HepG2 (cell line): Measurements from ENCODE around the gene TXNRD2. TPM values are rescaled to one million over a fixed set of nuclear protein-coding genes. Genes with fewer than 3 reads are reported as not detected.

Experiments used
- ADNP ChIP-seq: sonication (generic); formaldehyde crosslinking; IDR thresholded peaks from 2 replicates; pipeline ENCODE4 v1.4.0; 2020; ENCODE audit warnings: missing genetic modification reagents
- CCAR2 ChIP-seq: fragments of 200-400 bp; formaldehyde crosslinking; optimal IDR thresholded peaks from 2 replicates; pipeline ENCODE3; 2018; ENCODE audit warnings: low read depth, mild to moderate bottlenecking, low read length, moderate library complexity
- IKZF4 ChIP-seq: sonication (generic); formaldehyde crosslinking; IDR thresholded peaks from 2 replicates; pipeline ENCODE4 v1.5.1; 2020; ENCODE audit warnings: borderline replicate concordance, mild to moderate bottlenecking, low read depth, missing genetic modification reagents; ENCODE audit errors: not compliant biosample characterization
- PCBP1 ChIP-seq: fragments of 200-400 bp; formaldehyde crosslinking; IDR thresholded peaks from 2 replicates; pipeline ENCODE4 v1.6.1; 2017; ENCODE audit warnings: mild to moderate bottlenecking, low read depth, low read length, borderline replicate concordance
- PHF21A ChIP-seq: sonication (generic); formaldehyde crosslinking; IDR thresholded peaks from 2 replicates; pipeline ENCODE4 v1.5.0; 2020; ENCODE audit warnings: mild to moderate bottlenecking, missing genetic modification reagents
- PITX1 ChIP-seq: sonication (generic); formaldehyde crosslinking; IDR thresholded peaks from 2 replicates; pipeline ENCODE4 v1.5.1; 2020; ENCODE audit warnings: mild to moderate bottlenecking, missing genetic modification reagents
- RBFOX2 ChIP-seq: fragments of 200-400 bp; formaldehyde crosslinking; IDR thresholded peaks from 2 replicates; pipeline ENCODE4 v1.6.1; 2017; ENCODE audit warnings: low read depth, mild to moderate bottlenecking, low read length
- RCOR2 ChIP-seq: IDR thresholded peaks from 2 replicates; pipeline ENCODE4 v1.6.1; 2016; ENCODE audit warnings: missing biosample characterization, missing genetic modification reagents
- REXO4 ChIP-seq: sonication (generic); formaldehyde crosslinking; IDR thresholded peaks from 2 replicates; pipeline ENCODE4 v1.8.0; 2022; ENCODE audit warnings: missing genetic modification reagents, mild to moderate bottlenecking, borderline replicate concordance
- SMYD3 ChIP-seq: sonication (generic); formaldehyde crosslinking; IDR thresholded peaks from 2 replicates; pipeline ENCODE4 v1.8.1; 2023; ENCODE audit warnings: mild to moderate bottlenecking, missing genetic modification reagents
- ZMYM3 ChIP-seq: sonication (generic); formaldehyde crosslinking; IDR thresholded peaks from 2 replicates; pipeline ENCODE4 v1.5.1; 2020; ENCODE audit warnings: mild to moderate bottlenecking, missing genetic modification reagents
- ZNF20 ChIP-seq: sonication (generic); formaldehyde crosslinking; IDR thresholded peaks from 2 replicates; pipeline ENCODE4 v1.4.0; 2020; ENCODE audit warnings: mild to moderate bottlenecking, moderate library complexity, missing genetic modification reagents
- ZNF235 ChIP-seq: sonication (generic); formaldehyde crosslinking; IDR thresholded peaks from 2 replicates; pipeline ENCODE4 v1.8.1; 2023; ENCODE audit warnings: mild to moderate bottlenecking, missing genetic modification reagents, borderline replicate concordance
- ZNF460 ChIP-seq: sonication (generic); formaldehyde crosslinking; IDR thresholded peaks from 2 replicates; pipeline ENCODE4 v1.5.1; 2020; ENCODE audit warnings: missing genetic modification reagents, mild to moderate bottlenecking, borderline replicate concordance
- ZNF652 ChIP-seq: IDR thresholded peaks from 2 replicates; pipeline ENCODE4 v1.6.1; 2016; ENCODE audit warnings: low read depth, borderline replicate concordance
- ZNF850 ChIP-seq: sonication (generic); formaldehyde crosslinking; conservative IDR thresholded peaks from 2 replicates; pipeline ENCODE4 v1.9.0; 2021; ENCODE audit warnings: mild to moderate bottlenecking, missing genetic modification reagents
- ZSCAN21 ChIP-seq: sonication (generic); formaldehyde crosslinking; IDR thresholded peaks from 2 replicates; pipeline ENCODE4 v1.8.0; 2022; ENCODE audit warnings: mild to moderate bottlenecking, missing genetic modification reagents, moderate library complexity, borderline replicate concordance
- polyA plus RNA-seq, 8 experiments: library from polyadenylated mRNA; depleted of rRNA in 3 of 8; stranded (reverse) in 7 of 8; unstranded in 1 of 8; fragments of >200 nt; fragmentation: Illumina TruSeq in 4 of 8; extraction: Trizol in 4 of 8; gene quantifications; 2 replicates each; pipeline versions ENCODE4 v1.2.1 to v1.2.3, GENCODE V29; 2011 to 2016; ENCODE audit warnings: low read depth in 4 of 8, missing spikeins in 1 of 8, mixed read lengths in 1 of 8; ENCODE audit not compliant: insufficient read depth in 1 of 8
- total RNA-seq, 5 experiments: library from RNA; depleted of rRNA; stranded (reverse); fragments of >200 nt; fragmentation: Illumina TruSeq; extraction: Trizol; gene quantifications; 2 replicates each; pipeline ENCODE4 v1.2.3, GENCODE V29; 2016; ENCODE audit warnings: low read depth in 1 of 5
- TF ChIP-seq, protein P1 (sequence below): IDR thresholded peaks from 2 replicates; pipeline ENCODE4 v1.6.1; 2012; ENCODE audit warnings: low read depth, low read length, improper control_type of control experiment
- TF ChIP-seq, protein P2 (sequence below), 2 experiments: fragments of 450-650 bp in 1 of 2; sonication (generic) in 1 of 2; formaldehyde crosslinking; IDR thresholded peaks; 2 replicates each; pipeline versions ENCODE4 v1.5.0 to v1.8.0; 2020 to 2022; ENCODE audit warnings: mild to moderate bottlenecking in 1 of 2, missing genetic modification reagents in 1 of 2
- TF ChIP-seq, protein P3 (sequence below): IDR thresholded peaks from 2 replicates; pipeline ENCODE4 v1.6.1; 2016
- TF ChIP-seq, protein P4 (sequence below): sonication (generic); formaldehyde crosslinking; IDR thresholded peaks from 2 replicates; pipeline ENCODE4 v1.5.0; 2020; ENCODE audit warnings: mild to moderate bottlenecking, missing genetic modification reagents
- TF ChIP-seq, protein P5 (sequence below): sonication (generic); formaldehyde crosslinking; IDR thresholded peaks from 2 replicates; pipeline ENCODE4 v1.4.0; 2020; ENCODE audit warnings: mild to moderate bottlenecking, missing genetic modification reagents

Gene TXNRD2
- total and polyA plus RNA-seq, 2 of the 13 experiments (the other 11 are each of a cell fraction or from before 2014, with no cell fraction given), result 17.5 to 18.6 TPM

DNA sequence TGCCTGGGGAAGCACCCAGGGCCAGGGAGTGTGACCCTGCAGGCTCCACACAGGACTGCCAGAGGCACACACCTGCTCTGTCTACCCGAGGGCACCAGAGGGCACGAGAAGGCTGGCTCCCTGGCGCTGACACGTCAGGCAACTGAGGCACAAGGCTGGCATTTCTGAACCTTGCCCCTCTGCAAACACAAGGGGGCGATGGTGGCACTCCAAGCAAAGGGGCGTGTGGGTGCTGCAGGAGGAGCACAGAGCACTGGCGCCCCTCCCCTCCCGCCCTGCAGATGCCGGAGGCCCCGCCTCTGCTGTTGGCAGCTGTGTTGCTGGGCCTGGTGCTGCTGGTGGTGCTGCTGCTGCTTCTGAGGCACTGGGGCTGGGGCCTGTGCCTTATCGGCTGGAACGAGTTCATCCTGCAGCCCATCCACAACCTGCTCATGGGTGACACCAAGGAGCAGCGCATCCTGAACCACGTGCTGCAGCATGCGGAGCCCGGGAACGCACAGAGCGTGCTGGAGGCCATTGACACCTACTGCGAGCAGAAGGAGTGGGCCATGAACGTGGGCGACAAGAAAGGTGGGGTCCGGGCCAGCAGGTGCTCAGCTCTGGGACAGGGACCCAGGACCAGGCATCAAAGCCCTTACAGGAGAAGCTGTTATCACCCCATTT, 20.8 kb upstream of the TXNRD2 start (continued):
- TF ChIP-seq PITX1 (no peak), ZNF652 (CRISPR knock-in tag) (no peak), CCAR2 (no peak), IKZF4 (CRISPR knock-in tag) (peak; percentile 26), RCOR2 (0 out of 2 replicates have a peak, but pooled peaks have one; percentile 34), ZNF460 (CRISPR knock-in tag) (no peak), RBFOX2 (peak; percentile 65), PCBP1 (0 out of 2 replicates have a peak, but pooled peaks have one; percentile 30), ZNF235 (CRISPR knock-in tag) (no peak), ZSCAN21 (peak; percentile 24; the same call in 1 of the 2 replicates), PHF21A (CRISPR knock-in tag) (no peak), SMYD3 (CRISPR knock-in tag) (0 out of 2 replicates have a peak, but pooled peaks have one; percentile 50), ZNF20 (CRISPR knock-in tag) (no peak), ZNF850 (no peak), REXO4 (CRISPR knock-in tag) (no peak), ZMYM3 (peak; percentile 49; the same call in 1 of the 2 replicates), ADNP (CRISPR knock-in tag) (0 out of 2 replicates have a peak, but pooled peaks have one; percentile 40)
- TF ChIP-seq, protein P1, sequence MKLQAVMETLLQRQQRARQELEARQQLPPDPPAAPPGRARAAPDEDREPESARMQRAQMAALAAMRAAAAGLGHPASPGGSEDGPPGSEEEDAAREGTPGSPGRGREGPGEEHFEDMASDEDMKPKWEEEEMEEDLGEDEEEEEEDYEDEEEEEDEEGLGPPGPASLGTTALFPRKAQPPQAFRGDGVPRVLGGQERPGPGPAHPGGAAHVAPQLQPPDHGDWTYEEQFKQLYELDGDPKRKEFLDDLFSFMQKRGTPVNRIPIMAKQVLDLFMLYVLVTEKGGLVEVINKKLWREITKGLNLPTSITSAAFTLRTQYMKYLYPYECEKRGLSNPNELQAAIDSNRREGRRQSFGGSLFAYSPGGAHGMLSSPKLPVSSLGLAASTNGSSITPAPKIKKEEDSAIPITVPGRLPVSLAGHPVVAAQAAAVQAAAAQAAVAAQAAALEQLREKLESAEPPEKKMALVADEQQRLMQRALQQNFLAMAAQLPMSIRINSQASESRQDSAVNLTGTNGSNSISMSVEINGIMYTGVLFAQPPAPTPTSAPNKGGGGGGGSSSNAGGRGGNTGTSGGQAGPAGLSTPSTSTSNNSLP, result no peak
- TF ChIP-seq, protein P2, sequence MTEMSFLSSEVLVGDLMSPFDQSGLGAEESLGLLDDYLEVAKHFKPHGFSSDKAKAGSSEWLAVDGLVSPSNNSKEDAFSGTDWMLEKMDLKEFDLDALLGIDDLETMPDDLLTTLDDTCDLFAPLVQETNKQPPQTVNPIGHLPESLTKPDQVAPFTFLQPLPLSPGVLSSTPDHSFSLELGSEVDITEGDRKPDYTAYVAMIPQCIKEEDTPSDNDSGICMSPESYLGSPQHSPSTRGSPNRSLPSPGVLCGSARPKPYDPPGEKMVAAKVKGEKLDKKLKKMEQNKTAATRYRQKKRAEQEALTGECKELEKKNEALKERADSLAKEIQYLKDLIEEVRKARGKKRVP (CRISPR knock-in tag; IDR thresholded peaks at IDR 0.05), result no peak
- TF ChIP-seq, protein P3, sequence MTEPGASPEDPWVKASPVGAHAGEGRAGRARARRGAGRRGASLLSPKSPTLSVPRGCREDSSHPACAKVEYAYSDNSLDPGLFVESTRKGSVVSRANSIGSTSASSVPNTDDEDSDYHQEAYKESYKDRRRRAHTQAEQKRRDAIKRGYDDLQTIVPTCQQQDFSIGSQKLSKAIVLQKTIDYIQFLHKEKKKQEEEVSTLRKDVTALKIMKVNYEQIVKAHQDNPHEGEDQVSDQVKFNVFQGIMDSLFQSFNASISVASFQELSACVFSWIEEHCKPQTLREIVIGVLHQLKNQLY (CRISPR knock-in tag), result no peak
- TF ChIP-seq, protein P4, sequence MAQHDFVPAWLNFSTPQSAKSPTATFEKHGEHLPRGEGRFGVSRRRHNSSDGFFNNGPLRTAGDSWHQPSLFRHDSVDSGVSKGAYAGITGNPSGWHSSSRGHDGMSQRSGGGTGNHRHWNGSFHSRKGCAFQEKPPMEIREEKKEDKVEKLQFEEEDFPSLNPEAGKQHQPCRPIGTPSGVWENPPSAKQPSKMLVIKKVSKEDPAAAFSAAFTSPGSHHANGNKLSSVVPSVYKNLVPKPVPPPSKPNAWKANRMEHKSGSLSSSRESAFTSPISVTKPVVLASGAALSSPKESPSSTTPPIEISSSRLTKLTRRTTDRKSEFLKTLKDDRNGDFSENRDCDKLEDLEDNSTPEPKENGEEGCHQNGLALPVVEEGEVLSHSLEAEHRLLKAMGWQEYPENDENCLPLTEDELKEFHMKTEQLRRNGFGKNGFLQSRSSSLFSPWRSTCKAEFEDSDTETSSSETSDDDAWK (CRISPR knock-in tag), result no peak
- TF ChIP-seq, protein P5, sequence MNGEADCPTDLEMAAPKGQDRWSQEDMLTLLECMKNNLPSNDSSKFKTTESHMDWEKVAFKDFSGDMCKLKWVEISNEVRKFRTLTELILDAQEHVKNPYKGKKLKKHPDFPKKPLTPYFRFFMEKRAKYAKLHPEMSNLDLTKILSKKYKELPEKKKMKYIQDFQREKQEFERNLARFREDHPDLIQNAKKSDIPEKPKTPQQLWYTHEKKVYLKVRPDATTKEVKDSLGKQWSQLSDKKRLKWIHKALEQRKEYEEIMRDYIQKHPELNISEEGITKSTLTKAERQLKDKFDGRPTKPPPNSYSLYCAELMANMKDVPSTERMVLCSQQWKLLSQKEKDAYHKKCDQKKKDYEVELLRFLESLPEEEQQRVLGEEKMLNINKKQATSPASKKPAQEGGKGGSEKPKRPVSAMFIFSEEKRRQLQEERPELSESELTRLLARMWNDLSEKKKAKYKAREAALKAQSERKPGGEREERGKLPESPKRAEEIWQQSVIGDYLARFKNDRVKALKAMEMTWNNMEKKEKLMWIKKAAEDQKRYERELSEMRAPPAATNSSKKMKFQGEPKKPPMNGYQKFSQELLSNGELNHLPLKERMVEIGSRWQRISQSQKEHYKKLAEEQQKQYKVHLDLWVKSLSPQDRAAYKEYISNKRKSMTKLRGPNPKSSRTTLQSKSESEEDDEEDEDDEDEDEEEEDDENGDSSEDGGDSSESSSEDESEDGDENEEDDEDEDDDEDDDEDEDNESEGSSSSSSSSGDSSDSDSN, result 0 out of 2 replicates have a peak, but pooled peaks have one; percentile 43
